Neural cell (in vitro differentiated cells): ENCODE measurements around the gene GPR161.

Experiments used
- CTCF ChIP-seq: fragments of 450-650 bp; IDR thresholded peaks from 2 replicates; pipeline ENCODE4 v1.5.1; 2014; ENCODE audit warnings: antibody characterized with exemption, mild to moderate bottlenecking, moderate library complexity; ENCODE audit not compliant: poor library complexity, severe bottlenecking
- EZH2 ChIP-seq: fragments of 200-600, 300-800 bp; shearing (Covaris generic), sonication (generic); IDR thresholded peaks from 2 replicates; pipeline ENCODE4 v1.6.1; 2014; ENCODE audit warnings: antibody characterized with exemption, low read length, borderline replicate concordance, mild to moderate bottlenecking; ENCODE audit not compliant: insufficient read depth, poor library complexity, severe bottlenecking
- MXI1 ChIP-seq: fragments of 450-650 bp; conservative IDR thresholded peaks from 2 replicates; pipeline ENCODE4 v1.6.1; 2014; ENCODE audit warnings: antibody characterized with exemption, mild to moderate bottlenecking; ENCODE audit not compliant: poor library complexity, severe bottlenecking
- POLR2AphosphoS5 ChIP-seq: IDR thresholded peaks from 2 replicates; pipeline ENCODE4 v1.6.1; 2012

GRCh38 chr1:168178227-168178637, 41.5 kb upstream of the GPR161 start:
- TF ChIP-seq CTCF, result no peak
- no peak for TF ChIP-seq EZH2
- TF ChIP-seq MXI1, result no peak
- TF ChIP-seq POLR2AphosphoS5, result no peak
